NCI-H146 treated with DMSO at 0.1 percent for 48 hours (cell line): ENCODE data around the gene RCSD1.
"Not testable (repeated sequence)": the region's sequence is repeated elsewhere in the genome, so short reads cannot be mapped to it uniquely, and the experiment has no call there.

ENCODE experiments used
- DNase-seq: peaks from one replicate; lab custom pipeline; 2025; ENCODE audit not compliant: unreplicated experiment; lab: John Stamatoyannopoulos, UW

The RCSD1 gene, protein sequence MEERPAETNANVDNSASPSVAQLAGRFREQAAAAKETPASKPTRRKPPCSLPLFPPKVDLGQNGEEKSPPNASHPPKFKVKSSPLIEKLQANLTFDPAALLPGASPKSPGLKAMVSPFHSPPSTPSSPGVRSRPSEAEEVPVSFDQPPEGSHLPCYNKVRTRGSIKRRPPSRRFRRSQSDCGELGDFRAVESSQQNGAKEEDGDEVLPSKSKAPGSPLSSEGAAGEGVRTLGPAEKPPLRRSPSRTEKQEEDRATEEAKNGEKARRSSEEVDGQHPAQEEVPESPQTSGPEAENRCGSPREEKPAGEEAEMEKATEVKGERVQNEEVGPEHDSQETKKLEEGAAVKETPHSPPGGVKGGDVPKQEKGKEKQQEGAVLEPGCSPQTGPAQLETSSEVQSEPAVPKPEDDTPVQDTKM

DNA sequence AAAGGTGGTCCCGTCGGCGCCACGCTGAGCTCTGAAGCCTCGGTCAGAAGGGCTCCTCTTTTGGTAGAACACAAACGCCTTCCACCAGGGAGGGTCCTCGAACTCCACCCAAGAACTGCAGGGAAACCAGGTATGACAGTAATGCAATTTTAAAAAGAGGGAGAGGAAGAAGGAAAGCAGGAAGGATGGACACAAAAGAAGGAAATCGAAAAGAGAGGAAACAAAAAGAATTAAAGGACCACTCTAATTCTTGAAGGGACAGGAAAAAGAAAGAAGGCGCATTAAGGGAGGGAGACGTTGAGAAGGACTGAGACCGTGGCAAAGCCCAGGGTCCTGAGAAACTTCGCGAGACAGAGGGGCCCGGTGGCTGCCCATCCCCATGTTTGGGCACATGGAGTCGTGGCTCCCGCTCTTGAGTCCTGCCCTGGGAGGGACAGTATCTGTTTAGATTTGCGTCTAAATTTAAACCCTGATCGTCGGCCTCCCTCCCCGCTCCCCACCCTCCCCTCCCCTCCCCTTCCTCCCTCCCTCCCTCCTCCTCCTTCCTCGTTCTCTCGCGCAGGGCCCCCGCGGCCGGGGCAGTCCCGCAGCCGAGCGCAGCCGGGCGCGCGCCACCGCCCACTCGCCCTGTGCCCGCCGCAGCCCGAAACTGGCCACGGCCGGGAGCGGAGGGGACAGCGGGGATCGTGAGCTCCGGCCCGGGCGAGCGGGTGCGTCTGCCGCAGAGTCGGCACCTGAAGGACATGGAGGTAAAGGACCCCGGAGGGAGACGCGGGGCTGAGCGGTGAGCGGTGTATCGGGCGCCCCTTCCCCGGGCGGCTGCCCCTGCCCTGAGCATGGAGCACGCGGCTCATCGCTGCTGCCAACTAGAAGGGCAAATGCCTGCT, at the start of gene RCSD1:
Gene RCSD1, plus strand, starts transcription at position 552 of the 887 bp plus-strand sequence. Its CDS starts 192 bp downstream, at position 744.
- DNase-seq: no peak

DNA sequence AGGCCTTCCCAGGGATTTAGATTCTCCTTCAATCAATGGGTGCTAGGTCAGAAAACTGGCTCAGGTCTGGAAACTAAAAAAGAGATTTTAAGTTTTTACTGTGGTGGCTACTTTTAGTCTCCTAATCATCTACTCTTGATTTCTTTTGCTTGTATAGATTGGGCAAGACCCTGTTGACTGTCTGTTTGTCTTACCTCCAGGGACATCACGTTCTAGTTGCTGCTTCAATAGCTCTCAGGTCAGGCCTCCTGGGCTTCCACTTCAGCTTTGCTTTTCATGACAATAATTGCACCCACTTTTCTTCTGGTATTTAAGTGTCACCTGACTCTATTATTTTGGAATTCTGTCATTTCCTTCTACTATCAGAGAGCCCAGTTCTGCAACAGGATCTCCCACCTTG, 48.0 kb upstream of the RCSD1 start:
- no peak for DNase-seq

- no peak for DNase-seq
These were observed 47.3 kb upstream of the RCSD1 start for GRCh38 chr1:167582722-167583121.

GRCh38 chr1:167584581-167584980, 45.5 kb upstream of the RCSD1 start:
- no peak for DNase-seq

GRCh38 chr1:167587342-167587741, 42.7 kb upstream of the RCSD1 start:
- no peak for DNase-seq

DNA sequence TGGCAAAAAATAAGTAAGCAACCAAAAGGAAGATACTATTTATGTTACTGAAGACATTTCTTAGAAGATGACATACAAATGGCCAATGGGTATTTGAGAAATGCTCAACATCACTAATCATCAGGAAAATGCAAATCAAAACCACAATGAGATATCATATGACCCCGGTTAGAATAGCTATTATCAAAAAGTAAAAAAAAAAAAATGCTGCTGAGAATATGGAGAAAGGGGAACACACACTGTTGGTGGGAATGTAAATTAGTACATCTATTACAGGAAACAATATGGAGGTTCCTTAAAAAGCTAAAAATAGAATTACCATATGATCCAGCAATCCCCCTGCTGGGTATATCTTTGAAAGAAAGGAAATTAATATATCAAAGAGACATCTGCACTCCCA, 42.2 kb upstream of the RCSD1 start:
- no peak for DNase-seq

GRCh38 chr1:167588361-167588760, 41.7 kb upstream of the RCSD1 start:
- DNase-seq: no peak

DNA sequence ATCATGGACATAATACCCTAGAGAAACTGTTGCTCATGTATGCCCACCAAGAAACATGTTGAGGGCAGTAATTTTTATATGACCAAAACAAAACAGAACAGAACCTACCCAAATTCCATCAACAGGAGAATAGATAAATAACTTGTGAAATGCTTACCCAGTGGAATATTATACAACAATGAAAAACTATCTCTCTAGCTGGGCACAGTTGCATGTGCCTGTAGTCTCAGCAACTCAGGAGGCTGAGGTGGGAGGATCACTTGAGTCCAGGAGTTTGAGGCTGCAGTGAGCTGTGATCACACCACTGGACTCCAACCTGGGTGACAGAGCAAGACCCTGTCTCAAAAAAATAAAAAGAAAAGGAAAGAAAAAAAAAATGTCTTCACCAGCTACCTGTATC, 37.6 kb upstream of the RCSD1 start:
- no peak for DNase-seq

DNA sequence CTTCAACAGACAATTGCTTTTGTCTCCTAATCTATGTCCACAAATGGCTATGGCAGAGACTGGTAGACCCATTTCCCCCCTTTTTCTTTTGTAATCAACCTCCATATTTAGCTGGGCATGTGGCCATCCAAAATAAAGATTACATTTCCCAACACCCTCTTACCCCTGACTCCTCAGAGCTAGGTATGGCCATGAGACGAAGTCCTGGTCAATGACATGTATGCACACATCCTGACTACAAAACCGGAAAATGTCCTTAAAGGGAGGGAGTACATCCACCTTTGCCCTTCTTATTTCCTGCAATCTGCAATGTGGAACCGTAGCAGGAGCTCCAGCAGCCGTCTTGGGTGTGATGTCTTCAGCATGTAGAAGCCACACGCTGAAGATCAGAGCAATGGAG, 36.2 kb upstream of the RCSD1 start:
- no peak for DNase-seq

DNA sequence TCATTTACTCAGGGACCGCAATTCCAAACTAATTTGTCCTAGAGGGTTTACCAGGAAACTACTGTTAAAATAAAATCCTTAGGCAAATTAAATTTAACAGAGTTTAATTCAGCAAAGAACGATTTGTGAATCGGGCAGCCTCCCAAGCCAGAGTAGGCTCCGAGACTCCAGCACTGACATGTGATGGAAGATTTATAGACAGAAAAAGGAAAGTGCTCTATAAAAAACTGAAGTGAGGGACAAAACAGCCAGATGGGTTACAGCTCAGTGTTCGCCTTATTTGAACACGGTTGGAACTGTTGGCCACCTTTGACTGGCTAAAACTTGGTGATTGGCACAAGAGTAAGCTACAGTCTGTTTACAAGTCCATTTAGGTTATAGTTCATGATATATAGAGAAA, 35.2 kb upstream of the RCSD1 start:
- DNase-seq: no peak

- no peak for DNase-seq
These were observed 30.0 kb upstream of the RCSD1 start for GRCh38 chr1:167599957-167600581.

DNA sequence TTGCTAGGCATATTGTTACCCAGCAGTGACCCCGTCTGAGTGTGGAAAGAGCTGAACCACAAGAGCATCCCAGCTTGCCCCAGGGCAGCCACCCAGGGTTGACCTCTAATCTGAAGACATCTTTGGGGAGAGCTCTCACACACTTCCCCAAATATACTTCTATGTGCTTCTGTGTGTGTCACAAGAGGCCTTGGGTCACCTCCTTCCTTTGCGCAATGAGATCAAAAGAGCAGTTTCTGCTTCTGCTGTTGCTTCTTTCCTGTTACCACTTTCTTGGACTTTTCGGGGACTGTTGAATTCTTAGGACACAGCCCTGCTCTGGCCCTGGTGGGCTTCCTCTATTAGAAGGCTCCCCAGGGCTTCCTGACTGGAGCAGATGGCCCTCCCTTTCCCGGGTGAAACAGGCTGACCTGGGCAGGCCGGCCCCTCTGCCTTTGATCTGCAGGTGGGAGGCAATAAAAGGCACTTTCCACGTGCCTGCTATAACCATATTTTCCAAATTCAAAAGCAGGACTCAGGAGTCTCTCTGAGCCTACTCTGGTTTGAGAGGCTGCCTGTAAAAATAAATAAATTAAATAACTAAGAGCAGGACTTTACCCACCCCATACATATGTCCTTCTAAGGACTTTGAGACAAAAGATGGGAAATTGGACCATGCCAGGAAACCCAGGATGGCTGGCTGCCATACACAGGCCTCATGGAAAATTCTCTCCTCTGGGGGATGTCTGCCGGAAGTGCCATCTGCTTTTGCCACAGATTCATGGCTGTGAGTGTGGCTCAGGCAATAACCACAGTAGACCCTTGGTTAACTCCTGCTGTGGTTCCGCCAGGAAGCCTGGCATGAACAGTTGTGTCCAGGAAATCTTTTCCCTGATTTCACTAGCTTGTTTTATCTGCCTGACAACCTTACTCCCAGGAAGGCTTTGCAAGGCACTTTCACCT, 28.3 kb upstream of the RCSD1 start:
- DNase-seq: no peak

DNA sequence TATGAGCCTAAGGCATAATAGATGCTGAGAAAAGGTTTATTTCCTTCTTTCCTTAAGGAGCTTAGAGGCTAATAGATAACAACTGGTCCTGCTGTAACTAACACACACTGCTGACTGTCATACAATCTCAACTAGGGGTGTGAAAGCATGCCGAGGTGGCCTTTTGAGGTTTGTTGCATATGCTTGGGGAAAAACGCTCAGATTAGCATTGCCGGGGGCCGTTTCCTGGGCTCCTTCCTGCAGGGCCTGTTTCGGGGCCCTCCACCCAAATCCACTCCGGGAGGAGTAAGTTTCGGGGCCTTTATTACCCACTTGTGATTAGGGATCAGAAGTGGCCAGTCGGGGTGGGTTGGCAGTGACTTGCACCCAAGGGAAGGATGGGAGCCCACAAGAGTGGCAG, 27.2 kb upstream of the RCSD1 start:
- no peak for DNase-seq

DNA sequence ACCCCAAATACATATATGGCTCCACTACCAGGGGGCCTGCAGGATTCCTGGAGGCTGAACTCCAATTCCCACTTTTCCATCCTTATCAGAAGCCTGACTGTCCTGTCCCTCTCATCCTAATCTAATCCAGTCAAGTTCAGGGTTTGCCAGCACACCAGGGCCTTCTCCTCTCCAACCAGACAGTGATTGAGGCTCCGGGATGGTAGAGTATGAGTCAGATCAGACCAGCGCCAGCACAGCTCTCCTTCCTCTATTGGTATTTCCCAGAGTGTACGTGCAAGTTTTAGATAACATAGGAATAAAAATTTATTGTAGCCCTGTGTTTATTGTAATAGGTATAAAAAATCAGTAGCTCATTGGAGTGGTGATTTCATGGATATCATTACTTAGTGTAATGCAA, 24.5 kb upstream of the RCSD1 start:
- no peak for DNase-seq

- DNase-seq: no peak
These were observed 18.0 kb upstream of the RCSD1 start for GRCh38 chr1:167611983-167612382.

- DNase-seq: no peak
These were observed 17.2 kb upstream of the RCSD1 start for GRCh38 chr1:167612587-167613385.

DNA sequence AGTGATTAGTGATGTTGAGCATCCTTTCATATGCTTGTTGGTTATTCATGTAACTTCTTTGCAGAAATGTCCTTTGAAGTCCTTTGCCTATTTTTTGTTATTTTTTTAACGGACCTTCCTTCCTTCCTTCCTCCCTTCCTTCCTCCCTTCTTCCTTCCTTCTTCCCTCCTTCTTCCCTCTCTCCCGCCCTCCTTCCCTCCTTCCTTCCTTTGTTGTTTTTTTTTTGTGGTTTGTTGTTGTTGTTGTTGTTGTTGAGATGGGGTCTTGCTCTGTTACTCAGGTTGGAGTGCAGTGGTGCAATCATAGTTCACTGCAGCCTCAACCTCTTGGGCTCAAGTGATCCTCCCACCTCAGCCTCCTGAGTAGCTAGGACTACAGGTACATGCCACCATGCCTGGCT, 16.0 kb upstream of the RCSD1 start:
- DNase-seq: not testable (repeated sequence)

DNA sequence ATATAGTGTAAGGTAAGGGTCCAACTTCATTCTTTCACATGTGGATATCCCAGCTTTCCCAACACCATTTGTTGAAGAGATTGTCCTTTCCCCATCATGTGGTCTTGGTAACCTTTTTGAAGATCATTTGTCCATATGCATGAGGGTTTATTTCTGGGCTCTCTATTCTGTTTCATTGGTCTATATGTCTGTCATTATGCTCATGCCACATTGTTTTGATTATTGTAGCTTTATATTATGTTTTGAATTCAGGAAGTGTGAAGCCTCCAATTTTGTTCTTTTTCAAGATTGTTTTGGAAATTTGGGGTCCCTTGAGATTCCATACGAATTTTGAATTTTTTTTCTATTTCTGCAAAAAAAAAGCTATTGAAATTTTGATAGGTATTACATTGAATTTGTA, 15.2 kb upstream of the RCSD1 start:
- no peak for DNase-seq

GRCh38 chr1:167616521-167616920, 13.5 kb upstream of the RCSD1 start:
- DNase-seq: no peak
